ENCODE data around the gene CDR2.

DNA sequence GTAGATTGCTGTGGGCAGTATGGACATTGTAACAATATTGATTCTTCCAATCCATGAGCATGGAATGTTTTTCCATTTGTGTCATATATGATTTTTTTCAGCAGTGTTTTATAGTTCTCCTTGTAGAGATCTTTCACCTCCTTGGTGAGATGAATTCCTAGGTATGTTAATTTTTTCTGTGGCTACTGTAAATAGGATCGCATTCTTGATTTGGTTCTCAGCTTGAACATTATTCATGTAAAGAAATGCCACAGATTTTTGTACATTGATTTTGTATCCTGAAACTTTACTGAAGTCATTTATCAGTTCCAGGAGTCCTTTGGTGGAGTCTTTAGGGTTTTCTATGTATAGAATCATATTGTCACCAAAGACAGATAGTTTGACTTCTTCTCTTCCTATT is 19.7 kb upstream of the CDR2 start:
- TF ChIP-seq ZNF169 (tag by site-specific recombination; IDR thresholded peaks at IDR 0.05) (no peak), CTCF (tag by site-specific recombination; IDR thresholded peaks at IDR 0.05) (no peak), ZNF707 (tag by site-specific recombination; IDR thresholded peaks at IDR 0.05) (no peak), ZNF416 (tag by site-specific recombination; IDR thresholded peaks at IDR 0.05) (no peak)
